Measurements from ENCODE around the gene EYA4.
A peak's percentile ranks its signal among the peaks of the same experiment; 100 is the strongest.

The EYA4 gene

DNA sequence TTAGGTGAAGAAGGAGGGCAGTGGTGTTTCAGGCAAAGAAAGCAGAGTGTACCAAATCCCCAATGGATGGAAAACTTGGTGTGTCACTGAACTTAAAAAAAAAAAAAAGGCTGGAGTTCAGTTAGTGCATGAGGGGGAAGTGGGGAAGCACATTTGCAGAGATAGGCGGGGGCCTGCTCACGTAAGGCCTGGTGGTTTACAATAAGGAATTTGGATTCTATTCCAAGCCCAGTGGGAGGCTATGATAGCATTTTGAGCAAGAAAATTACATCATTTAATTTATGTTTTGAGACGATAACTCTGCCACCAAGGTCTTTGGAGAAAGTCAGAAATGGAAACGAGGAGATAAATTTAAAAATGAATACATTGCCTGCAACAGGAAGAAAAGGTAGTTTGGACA lies 225.5 kb downstream of the EYA4 start:
- FAIRE-seq = no peak

DNA sequence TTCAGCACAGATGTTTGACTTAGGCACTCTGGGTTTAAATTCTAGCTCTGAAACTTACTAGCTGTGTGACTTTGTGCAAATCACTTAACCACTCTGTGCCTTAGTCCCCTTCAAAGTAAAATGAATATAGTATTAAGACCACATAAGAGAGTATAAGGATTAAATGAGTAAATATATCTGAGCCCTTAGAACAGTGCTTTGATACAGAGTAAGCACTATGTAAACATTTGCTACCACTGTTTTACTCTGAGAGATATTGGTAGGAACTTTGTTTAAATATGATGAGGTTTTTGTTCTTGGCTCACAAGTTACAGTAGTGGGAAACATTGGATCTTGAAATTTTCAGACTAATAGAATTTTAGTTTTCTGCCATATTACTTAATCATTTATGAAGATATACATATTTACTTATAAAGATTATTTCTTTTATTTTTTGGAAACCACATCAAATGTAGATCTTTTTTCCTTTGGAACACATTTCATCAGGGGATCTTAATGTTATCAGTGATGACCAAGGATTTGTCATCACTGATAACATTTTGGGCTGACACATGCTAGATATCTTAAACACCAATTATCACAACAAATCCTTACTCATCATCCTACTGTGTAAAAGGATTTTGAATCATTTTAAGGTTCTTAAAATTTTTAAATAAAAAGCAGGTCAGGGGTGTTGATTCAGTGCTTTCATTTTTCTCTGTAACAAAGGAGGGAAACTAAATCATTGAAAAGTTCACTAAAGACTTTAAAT lies 226.2 kb downstream of the EYA4 start:
- no peak for FAIRE-seq

DNA sequence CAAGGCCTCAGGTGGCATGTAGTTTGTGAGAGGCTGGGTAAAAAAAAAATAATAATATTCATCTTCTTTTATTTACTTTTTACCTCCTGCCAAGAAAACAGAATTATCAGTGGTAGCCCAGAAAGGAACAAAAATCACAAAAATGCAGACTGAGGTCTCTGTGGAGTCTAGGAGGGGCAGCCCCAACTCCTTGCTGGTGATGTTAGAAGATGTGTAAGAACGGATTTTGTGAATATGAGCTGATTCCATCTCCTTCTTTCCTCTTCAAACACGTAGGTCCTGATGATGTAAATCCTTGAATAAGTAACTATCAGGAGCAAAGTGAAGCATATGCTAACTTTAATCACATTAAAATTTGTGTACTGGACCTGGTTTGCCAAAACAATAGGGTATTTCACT lies 226.8 kb downstream of the EYA4 start:
- FAIRE-seq = no peak

DNA sequence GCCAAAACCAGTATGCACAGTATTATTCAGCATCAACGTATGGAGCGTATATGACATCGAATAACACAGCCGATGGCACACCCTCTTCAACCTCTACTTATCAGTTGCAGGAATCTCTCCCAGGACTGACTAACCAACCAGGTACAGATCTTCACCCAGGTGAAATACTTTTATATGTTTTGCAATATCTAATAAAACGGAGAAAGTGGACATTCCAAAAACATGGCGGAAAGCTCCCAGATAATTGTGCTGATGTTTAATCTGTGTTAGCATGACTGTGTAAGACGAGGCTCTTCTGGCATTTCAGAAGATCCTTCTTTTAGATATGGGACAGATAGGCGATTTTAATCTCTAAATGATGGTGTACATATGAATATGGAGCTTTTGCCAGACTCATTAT lies 227.4 kb downstream of the EYA4 start:
- FAIRE-seq = no peak

DNA sequence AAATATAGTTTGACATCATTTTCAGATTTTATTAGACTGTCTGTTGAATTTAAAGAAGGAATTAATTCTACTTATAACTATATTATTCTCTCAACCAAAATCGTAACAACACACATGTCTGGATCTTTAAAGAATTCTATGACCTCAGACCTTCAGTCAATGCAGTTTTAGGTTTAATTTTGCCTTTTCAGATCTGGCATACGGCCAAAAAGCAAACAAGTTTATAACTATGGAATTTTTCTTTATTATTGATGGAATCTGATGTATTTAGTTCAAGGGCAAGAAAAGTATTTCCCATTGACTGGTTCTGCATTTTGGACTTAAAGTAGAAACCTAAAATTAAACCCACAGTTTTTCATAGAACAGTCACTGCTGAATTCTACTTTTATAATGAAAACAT lies 233.4 kb downstream of the EYA4 start:
- no peak for FAIRE-seq

DNA sequence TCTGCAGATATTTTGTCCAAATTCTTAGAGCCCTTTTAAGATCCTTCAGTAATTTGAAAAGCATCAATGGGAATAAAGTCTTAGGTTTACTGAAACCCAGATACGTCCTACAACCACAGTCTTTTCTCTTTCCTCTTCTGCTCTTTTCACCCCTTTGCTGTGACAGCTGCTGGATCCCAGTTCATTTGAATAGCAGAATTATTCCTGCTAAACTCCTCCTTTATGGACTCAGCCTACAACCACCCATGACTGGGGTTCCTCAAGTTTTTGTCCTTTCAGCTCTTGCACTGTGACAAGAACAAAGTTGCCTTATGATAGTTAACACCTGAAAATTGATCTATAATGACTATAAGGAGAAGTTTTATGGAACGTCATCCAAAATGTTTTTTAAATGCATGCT lies 237.5 kb downstream of the EYA4 start:
- FAIRE-seq = no peak

DNA sequence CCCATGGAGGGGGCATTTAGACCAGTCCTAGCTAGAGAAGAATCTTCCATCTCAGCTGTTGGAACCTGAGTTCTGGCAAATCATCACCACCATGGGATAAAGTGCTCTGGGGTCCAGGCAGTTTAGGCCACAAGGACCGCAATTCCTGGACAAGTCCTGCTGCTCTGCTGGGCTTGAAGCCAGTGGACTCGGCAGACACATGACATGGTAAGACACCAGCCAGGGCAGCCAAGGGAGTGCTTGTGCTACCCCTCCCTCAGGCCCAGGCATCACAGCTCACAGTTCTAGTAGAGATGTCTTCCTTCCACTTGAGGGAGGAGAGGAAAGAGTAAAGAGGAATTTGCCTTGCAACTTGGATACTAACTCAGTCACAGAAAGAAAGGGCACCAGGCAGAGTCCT lies 246.0 kb downstream of the EYA4 start:
- no peak for FAIRE-seq

DNA sequence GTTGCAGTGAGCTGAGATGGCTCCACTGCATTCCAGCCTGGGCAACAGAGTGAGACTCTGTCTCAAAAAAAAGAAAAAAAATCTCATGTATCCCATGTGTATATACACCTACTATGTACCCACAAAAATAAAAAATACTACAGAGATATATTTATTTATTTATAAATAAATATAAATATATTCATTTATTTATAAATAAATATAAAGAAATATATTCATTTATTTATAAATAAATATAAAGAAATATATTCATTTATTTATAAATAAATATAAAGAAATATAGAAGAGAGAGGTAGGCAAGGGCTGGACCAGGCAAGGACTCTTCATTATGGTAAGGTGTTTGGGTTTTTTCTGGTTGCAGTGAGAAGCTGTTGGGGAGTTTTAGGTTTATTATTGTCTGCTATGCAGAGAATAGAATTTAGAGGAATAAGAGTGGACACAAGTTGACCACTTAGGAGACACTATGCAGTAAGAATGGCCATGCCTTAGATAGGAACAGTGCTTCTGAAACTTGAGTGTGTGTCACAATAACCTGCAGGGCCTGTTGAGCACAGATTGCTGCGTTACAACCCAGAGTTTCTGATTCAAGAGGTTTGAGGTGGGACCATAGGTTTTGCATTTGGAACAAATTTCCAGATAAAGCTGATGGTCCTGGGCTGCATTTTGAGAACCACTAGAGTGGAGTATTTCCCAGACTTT lies 254.2 kb downstream of the EYA4 start:
- no peak for FAIRE-seq

DNA sequence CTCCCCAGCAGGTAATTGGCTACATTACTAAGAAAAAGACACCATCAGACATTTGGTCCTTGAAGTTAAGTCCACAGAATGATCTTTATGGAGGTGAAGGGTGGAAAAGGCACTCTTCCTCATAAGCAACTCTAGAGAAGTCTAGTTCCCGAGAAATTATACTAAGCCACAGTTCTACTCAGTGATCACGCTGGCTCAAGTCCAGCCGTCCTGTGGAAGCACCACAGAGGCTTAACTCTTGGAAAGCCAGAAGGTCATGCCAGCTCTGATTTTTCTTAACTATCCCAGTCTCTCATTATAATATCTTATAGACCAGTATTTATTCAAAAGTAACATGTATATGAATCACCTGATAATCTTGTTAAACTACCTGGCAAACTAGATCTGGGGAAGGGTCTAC lies 258.5 kb downstream of the EYA4 start:
- FAIRE-seq = no peak

DNA sequence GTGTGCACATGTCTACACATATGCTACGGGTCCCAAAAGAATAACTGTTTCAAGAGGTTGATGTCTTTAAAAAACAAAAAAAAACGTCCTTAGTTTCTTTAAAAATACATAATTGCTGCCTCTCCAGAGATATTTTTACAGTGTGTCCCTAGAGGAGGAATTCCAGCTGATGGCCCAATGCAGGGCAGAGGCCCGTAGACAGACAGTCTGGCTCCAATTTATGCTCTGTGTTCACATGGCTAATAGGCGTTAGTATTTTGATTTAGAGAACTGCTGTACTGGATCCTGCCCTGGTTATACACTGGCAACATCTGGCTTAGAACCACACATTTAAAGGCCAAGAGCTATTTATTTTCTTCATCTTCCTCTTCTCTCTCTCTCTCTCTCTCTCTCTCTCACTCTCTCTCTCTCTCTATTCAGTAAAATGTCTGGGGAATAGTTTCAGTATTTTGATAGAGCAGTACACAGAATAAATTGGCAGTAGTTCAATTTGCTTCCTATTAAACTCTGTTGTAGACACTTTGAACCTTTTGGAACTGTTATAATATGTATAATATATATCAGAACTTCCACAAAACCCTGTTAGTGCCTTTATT lies 260.6 kb downstream of the EYA4 start:
- no peak for FAIRE-seq

DNA sequence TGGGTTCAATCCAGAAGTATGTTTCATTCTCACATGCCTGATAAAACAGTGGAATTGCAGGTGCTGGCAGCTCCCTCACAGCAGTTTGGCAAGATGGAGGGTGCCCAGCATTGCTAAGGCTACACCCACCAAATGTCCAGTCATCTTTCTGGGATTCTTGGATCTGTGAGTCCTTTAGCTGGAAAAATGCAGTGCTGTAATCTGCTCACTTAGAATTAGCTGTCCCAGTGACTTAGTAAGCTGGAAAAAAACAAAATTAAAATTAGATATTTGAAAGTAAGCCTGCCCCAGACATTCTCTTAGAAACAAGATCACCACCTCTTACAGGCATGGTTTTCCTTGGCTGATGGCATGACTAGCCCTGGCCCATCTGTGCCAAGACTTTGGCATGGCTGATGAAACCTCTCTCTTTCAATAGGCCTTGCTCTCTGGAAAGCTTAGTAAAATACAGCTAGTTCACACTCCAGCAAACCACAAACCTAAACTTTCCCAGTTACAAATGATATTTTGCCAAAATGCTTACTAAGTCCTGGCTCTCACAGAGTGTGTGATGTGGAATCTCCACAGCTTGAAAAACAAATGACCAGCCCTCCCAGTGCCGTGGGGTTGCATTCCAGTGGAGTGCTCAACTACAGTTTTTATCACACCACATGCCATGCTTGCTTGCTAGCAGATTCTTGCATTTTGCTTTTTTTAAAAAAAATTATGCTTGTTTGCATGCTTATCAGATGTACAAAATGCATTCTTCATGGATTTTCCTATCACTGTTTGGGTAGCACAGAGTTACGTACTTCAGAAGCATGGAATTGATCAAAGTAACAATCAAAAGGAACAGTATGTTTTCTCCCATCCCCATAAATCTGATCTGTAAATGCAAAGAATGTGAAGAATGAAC lies 261.5 kb downstream of the EYA4 start:
- no peak for FAIRE-seq

DNA sequence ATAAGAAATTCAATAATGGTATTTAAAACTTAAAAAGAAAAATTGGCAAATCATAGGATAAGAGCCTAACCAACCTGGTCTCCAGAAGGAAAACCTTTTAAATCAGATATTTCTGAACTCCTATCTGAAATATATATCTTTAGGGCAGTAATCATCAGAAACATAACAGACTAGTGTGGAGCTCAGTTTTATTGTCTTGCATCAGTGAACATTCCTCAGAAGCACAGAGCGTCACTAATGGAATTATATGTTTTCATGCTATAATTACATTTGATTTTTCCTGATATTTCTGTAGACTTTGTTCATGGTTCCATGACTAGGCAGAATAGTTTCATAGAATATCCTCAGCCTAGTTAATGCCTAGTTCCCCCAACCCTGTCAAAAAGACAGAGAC lies 262.2 kb downstream of the EYA4 start:
- no peak for FAIRE-seq

DNA sequence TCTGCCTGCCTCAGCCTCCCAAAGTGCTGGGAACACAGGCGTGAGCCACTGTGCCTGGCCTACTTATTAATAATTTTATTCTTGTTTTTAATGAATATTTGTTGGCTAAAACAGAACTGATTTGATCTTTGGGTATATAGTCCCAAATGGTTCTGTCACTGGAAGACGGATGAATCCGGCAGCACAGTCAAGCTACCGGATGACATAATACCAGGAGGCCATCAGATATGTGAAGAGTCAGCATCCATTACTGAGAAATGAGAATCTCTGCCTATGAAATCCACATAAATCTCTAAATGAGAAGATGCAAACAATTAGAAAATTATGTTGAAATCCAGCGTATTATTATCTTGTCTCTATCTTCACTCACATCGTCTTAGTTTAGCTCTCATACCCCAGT lies 263.0 kb downstream of the EYA4 start:
- FAIRE-seq = no peak

DNA sequence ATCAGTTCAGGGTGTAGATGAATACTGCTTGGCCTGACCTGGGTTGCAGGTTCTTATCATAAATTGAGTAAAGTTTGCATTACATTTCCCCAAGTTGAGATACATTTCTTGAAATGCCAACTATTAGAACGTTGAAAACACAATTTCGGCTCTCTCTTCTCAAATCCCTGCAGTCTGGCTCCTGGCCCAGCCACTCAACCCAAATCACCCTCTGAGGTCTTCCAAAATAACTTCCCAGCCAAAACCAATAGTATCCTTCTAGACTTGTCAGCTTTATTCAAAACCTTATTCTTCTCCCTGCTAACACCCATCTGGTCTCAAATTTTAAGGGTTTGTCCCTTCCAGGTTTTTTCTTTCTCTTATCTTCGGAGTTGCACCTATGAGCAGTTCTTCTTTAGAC lies 263.6 kb downstream of the EYA4 start:
- no peak for FAIRE-seq

DNA sequence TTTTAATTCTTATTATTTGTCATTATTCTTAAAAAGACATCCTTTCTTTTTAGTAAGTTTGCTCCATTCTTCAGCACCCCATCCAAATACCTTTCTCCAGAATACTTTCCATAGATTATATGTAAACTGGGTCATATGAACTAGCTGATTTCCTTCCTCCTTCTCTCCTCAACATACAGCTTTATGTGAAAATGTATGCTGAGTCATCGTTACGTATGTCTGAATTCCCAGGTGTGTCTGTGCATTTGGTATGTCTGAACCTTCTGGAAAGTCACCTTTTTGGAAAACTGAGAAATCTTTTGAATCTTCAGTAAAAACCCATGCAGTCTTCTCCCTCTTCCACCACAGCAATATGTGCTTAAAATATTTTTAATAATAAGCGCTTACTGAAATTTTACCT lies 264.5 kb downstream of the EYA4 start:
- no peak for FAIRE-seq

DNA sequence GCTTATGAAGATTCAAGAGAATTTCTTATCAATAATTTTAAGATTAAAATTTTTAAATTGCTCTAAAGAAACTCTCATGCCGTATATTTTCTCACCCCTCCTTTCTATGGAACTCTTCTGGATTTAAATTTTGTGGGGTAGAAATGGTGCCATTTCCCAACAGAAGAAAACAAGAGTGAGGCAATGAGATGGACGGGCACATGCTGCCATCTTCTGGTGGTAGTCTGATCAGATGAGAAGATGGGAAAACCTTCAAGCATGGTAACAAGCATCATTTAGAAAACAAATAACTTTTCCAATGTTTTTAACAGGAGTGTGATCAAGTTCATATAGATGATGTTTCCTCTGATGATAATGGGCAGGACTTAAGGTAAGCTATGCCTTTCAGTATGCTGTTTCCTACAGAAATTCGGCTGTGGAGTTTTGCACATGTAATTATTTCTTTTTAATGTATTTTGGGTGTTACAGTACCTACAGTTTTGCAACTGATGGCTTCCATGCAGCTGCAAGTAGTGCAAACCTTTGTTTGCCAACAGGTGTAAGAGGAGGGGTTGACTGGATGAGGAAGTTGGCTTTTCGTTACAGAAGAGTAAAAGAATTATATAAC lies 271.4 kb downstream of the EYA4 start:
- FAIRE-seq = peak; percentile 83

DNA sequence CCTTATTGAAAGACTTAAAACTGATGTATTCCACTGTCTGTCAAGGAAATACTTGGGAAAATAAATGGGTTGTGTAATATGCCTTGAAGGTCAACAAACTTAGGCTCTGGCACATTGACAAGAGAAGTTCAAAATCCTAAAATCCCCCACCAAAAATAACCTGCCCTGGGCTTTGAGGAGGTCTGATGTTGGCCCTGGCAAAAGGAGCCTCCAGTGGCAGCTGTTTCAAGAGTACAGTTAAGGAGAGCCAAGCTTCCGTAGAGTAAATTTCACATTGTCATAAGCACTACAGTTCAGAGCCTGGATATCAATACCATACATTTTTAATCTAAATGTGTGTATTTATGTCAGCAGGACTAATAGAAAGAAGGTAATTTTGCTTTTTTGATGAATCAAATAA lies 282.7 kb downstream of the EYA4 start:
- FAIRE-seq = no peak

DNA sequence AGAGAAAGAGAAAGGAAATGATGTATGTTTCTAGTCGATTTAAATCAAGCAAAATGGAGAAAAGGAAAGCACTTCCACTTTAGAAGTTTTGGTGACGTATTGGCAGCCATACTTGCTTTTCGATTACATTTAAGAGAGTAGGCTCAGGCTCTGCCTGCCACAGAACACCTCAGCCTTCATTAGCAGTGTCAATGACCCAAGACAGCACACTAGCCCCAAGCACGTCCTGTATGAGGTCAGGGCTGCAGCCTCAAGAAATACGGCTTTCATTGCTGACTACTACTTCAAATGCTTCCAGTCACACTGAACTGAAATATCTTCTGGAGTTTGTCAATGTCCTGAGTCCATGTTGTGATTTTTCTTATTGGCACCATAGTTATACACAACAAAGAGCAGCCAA lies 285.3 kb downstream of the EYA4 start:
- FAIRE-seq = no peak

DNA sequence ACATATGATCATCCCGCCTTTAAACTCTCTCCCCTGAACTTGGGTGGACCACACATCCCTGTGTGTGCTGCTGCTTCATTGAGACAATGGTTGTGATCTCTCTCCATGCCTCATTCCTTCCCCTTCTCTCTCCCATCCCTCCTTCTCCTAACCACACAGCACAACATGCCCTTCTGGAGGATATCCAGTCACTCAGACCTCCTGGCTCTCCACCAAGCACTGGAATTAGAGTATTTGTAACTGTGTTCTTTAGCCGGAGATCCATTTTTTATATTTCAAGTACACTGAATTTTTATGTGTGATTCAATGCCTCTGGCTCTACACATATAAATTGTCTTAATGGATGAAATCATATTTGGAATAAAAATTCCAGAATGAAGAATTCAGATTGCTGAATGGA lies 287.4 kb downstream of the EYA4 start:
- no peak for FAIRE-seq

DNA sequence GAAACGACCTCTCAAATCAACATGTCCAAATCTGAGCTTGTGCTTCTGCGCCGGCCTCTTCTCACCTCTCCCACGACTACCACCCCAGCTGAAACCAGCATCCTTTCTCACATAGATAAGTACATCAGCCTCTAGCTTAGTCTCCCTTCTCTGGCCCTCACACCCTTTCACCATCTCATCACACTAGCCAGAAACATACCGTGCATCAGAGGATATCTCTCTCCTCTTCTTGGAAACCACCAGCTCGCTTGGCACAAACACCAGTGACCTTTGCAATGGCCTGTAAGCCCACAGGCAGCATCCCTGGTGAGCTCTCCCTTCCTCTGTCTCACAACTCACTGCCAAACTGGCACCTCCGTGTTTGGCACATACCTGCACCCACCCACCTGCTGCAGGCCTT lies 291.8 kb downstream of the EYA4 start:
- no peak for FAIRE-seq

DNA sequence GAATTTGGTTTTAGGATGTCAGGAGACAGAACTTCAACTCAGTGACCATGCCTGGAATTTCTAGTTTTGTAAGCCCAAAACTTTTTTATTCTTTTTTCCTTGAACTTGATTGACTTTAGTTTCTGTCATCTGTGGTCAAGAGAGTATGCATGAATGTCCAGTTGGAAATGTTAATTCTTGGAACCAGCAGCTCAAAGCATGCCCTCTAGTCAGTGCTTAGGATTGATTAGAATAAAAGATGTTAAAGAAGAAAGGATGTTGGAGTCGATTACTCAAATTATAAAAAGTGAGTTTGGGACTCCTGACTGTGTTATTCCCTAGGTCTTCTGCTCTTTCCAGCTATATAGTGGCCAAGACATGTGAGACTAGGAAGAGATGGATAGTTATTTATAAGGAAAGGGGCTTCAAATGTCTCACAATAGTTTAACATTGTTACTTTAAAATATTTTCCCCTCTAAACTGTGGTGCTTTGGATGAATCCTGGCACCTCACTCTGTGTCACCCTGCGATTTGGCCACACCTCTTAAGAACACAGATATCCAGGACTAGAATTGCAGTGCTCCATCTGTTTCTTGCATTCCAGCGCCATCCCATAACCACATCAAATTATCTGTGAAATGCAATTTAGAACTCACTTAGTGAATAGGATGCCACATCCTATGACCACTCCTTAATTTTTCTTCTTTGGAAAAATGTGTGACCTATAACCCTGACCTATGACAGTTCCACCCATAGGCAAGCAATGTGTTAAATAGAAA lies 298.5 kb downstream of the EYA4 start:
- no peak for FAIRE-seq

DNA sequence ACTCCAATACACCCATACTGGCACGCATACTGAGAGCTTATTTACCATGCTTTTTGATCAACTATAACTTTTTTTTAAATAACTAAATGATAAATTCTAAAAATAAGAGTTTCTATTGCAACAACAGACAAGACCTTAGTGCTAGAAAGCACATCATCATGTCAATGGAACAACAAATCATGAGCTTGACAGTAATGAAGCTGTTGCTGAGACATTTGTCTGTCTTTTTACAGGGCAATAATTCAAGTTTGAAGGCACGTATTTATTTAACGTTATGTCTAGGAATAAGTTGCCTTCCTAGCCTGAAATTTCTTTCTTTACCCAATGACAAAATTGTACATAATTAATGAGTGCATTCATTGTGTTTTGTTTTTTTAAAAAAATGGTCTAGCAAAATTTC lies 299.2 kb downstream of the EYA4 start:
- no peak for FAIRE-seq

Measured in endometrium (tissue), 2 donors.